WTC11 (cell line): ENCODE measurements around the gene CARMIL3. TPM values are rescaled to one million over a fixed set of nuclear protein-coding genes. Genes with fewer than 3 reads are reported as not detected.
A peak's percentile ranks its signal among the peaks of the same experiment; 100 is the strongest.

ENCODE experiments used
- ATAC-seq: fragments of 200-7000 bp; cut with Tn5 transposase; 2 replicates; pipeline ENCODE4 v1.10.0; 2021; ENCODE audit warnings: mild to moderate bottlenecking, moderate library complexity
- CTCF ChIA-PET: fragments of 300-600 bp; sonication (Branson Sonifier 250); formaldehyde crosslinking; loops from one replicate; lab custom pipeline; 2021; ENCODE audit warnings: antibody characterized with exemption; lab: Charles Lee
- POLR2A ChIA-PET: fragments of 350-600 bp; sonication (Branson Sonifier 250); formaldehyde crosslinking; loops from one replicate; lab custom pipeline; 2021; ENCODE audit warnings: antibody characterized with exemption; lab: Charles Lee
- DNase-seq: peaks from one replicate; pipeline ENCODE4 v3.0.0; 2021; ENCODE audit warnings: low spot score
- H3K27ac Mint-ChIP-seq: 2 replicates; pipeline ENCODE4 v1.8.0; 2021; ENCODE audit warnings: mixed read lengths
- H3K27me3 Mint-ChIP-seq: 2 replicates; pipeline ENCODE4 v1.8.0; 2021; ENCODE audit warnings: low read depth, mild to moderate bottlenecking, moderate library complexity, mixed read lengths
- H3K36me3 Mint-ChIP-seq: 2 replicates; pipeline ENCODE4 v1.8.0; 2021; ENCODE audit warnings: mixed read lengths
- H3K4me1 Mint-ChIP-seq: 2 replicates; pipeline ENCODE4 v1.8.0; 2022; ENCODE audit warnings: mixed read lengths
- H3K4me3 Mint-ChIP-seq: 2 replicates; pipeline ENCODE4 v1.8.0; 2021; ENCODE audit warnings: mild to moderate bottlenecking, moderate library complexity, mixed read lengths
- H3K9me3 Mint-ChIP-seq: 2 replicates; pipeline ENCODE4 v1.8.0; 2021; ENCODE audit warnings: mixed read lengths
- CREB1 ChIP-seq: sonication (generic); formaldehyde crosslinking; IDR thresholded peaks from 2 replicates; pipeline ENCODE4 v1.8.0; 2023; ENCODE audit warnings: mild to moderate bottlenecking, missing genetic modification reagents
- ELF4 ChIP-seq: sonication (generic); formaldehyde crosslinking; IDR thresholded peaks from 2 replicates; pipeline ENCODE4 v1.8.1; 2022; ENCODE audit warnings: low read depth, mild to moderate bottlenecking, moderate library complexity, missing genetic modification reagents
- FOXP1 ChIP-seq: sonication (generic); formaldehyde crosslinking; IDR thresholded peaks from 2 replicates; pipeline ENCODE4 v1.8.0; 2022; ENCODE audit warnings: missing genetic modification reagents, mild to moderate bottlenecking, moderate library complexity, borderline replicate concordance
- GABPB1 ChIP-seq: sonication (generic); formaldehyde crosslinking; IDR thresholded peaks from 2 replicates; pipeline ENCODE4 v1.8.1; 2023; ENCODE audit warnings: mild to moderate bottlenecking, missing genetic modification reagents
- JAZF1 ChIP-seq: fragments of 250-450 bp; sonication (Bioruptor Pico); IDR thresholded peaks from 2 replicates; pipeline ENCODE4 v1.9.0; 2021; ENCODE audit warnings: moderate library complexity, mild to moderate bottlenecking, inconsistent platforms
- RORB ChIP-seq: fragments of 250-450 bp; sonication (Bioruptor Pico); IDR thresholded peaks from 2 replicates; pipeline ENCODE4 v1.9.0; 2021; ENCODE audit warnings: mild to moderate bottlenecking
- ZBTB21 ChIP-seq: sonication (generic); formaldehyde crosslinking; IDR thresholded peaks from 2 replicates; pipeline ENCODE4 v1.8.1; 2023; ENCODE audit warnings: mild to moderate bottlenecking, missing genetic modification reagents, borderline replicate concordance
- ZNF396 ChIP-seq: fragments of 250-450 bp; sonication (Bioruptor Pico); IDR thresholded peaks from 2 replicates; pipeline ENCODE4 v1.8.0; 2021; ENCODE audit warnings: mild to moderate bottlenecking, moderate library complexity, borderline replicate concordance
- total RNA-seq: library from RNA; stranded (reverse); gene quantifications from 3 replicates; pipeline ENCODE4 v1.2.3, GENCODE V29; 2021
- TF ChIP-seq, protein P1 (sequence below): sonication (generic); formaldehyde crosslinking; IDR thresholded peaks from 2 replicates; pipeline ENCODE4 v1.8.1; 2023; ENCODE audit warnings: mild to moderate bottlenecking, missing genetic modification reagents, moderate library complexity
- TF ChIP-seq, protein P2 (sequence below): sonication (generic); formaldehyde crosslinking; IDR thresholded peaks from 2 replicates; pipeline ENCODE4 v1.8.0; 2022; ENCODE audit warnings: mild to moderate bottlenecking, missing genetic modification reagents
- TF ChIP-seq, protein P3 (sequence below): fragments of 250-450 bp; sonication (Bioruptor Pico); IDR thresholded peaks from 2 replicates; pipeline ENCODE4 v2.1.2; 2022; ENCODE audit warnings: mild to moderate bottlenecking, moderate library complexity
- TF ChIP-seq, protein P4 (sequence below): sonication (generic); formaldehyde crosslinking; IDR thresholded peaks from 2 replicates; pipeline ENCODE4 v1.8.0; 2023; ENCODE audit warnings: missing genetic modification reagents, mild to moderate bottlenecking, borderline replicate concordance
- TF ChIP-seq, protein P5 (sequence below): sonication (generic); formaldehyde crosslinking; IDR thresholded peaks from 2 replicates; pipeline ENCODE4 v1.8.0; 2023; ENCODE audit warnings: mild to moderate bottlenecking, missing genetic modification reagents
- TF ChIP-seq, protein P6 (sequence below): sonication (generic); formaldehyde crosslinking; IDR thresholded peaks from 2 replicates; pipeline ENCODE4 v1.8.0; 2022; ENCODE audit warnings: mild to moderate bottlenecking, missing genetic modification reagents
- TF ChIP-seq, protein P7 (sequence below): sonication (generic); formaldehyde crosslinking; IDR thresholded peaks from 2 replicates; pipeline ENCODE4 v1.8.1; 2022; ENCODE audit warnings: missing genetic modification reagents, borderline replicate concordance

The CARMIL3 gene
- total RNA-seq, 1 experiment from 2014 or later, result 13.0 TPM

DNA sequence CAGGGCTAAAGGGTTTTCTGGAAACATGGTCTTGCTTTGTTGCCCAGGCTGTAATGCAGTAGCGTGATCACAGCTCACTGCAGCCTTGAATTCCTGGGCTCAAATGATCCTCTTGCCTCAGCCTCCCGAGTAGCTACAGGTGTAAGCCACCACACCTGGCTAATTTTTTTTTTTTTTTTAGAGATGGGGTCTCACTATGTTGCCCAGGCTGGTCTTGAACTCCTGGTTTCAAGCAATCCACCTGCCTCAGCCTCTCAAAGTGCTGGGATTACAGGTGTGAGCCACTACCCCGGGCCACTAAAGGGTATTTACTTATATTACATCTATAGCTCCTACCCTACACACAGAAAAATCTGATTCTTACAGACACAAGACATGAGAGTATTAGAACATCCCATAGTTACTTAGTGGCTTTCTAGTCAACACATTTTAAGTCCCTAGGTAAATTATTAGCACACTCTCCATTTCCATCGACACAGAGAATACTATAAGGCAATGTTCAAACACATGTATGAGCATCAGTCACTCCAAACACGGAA lies 56.6 kb downstream of the CARMIL3 start:
- no peak; the same call in 1 of the 2 replicates for ATAC-seq
- H3K9me3 Mint-ChIP-seq, result peaks cover 21% of the 10 kb centered on the region
- no peak for DNase-seq
- H3K27ac Mint-ChIP-seq, result no peak overlapping the region
- TF ChIP-seq, protein P1, sequence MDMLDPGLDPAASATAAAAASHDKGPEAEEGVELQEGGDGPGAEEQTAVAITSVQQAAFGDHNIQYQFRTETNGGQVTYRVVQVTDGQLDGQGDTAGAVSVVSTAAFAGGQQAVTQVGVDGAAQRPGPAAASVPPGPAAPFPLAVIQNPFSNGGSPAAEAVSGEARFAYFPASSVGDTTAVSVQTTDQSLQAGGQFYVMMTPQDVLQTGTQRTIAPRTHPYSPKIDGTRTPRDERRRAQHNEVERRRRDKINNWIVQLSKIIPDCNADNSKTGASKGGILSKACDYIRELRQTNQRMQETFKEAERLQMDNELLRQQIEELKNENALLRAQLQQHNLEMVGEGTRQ (CRISPR knock-in tag), result no peak
- TF ChIP-seq, protein P2, sequence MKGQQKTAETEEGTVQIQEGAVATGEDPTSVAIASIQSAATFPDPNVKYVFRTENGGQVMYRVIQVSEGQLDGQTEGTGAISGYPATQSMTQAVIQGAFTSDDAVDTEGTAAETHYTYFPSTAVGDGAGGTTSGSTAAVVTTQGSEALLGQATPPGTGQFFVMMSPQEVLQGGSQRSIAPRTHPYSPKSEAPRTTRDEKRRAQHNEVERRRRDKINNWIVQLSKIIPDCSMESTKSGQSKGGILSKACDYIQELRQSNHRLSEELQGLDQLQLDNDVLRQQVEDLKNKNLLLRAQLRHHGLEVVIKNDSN (CRISPR knock-in tag), result no peak
- TF ChIP-seq, protein P3, sequence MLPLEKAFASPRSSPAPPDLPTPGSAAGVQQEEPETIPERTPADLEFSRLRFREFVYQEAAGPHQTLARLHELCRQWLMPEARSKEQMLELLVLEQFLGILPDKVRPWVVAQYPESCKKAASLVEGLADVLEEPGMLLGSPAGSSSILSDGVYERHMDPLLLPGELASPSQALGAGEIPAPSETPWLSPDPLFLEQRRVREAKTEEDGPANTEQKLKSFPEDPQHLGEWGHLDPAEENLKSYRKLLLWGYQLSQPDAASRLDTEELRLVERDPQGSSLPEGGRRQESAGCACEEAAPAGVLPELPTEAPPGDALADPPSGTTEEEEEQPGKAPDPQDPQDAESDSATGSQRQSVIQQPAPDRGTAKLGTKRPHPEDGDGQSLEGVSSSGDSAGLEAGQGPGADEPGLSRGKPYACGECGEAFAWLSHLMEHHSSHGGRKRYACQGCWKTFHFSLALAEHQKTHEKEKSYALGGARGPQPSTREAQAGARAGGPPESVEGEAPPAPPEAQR, result no peak
- TF ChIP-seq FOXP1 (CRISPR knock-in tag) (no peak), ELF4 (CRISPR knock-in tag) (no peak), ZBTB21 (CRISPR knock-in tag) (no peak)
- ChIA-PET POLR2A (interaction anchor here (0.7 to 3.6 kb wide), 7 partner anchors 13 to 57 kb away, joined by 3 to 13 read pairs (median 6); partner anchors contain the start of genes CARMIL3 and PCK2), CTCF (interaction anchor here (0.6 to 3.8 kb wide), 49 partner anchors 8 to 1130 kb away, joined by 3 to 254 read pairs (median 5); partner anchors contain the start of genes CARMIL3, CHMP4A, CIDEB and CPNE6)
- H3K4me3 Mint-ChIP-seq, result no peak overlapping the region
- H3K27me3 Mint-ChIP-seq, result no peaks in the 10 kb centered on the region; the same call in 1 of the 2 replicates
- H3K36me3 Mint-ChIP-seq, result peaks cover 22% of the 10 kb centered on the region
- peaks cover 5% of the 10 kb centered on the region for H3K4me1 Mint-ChIP-seq

DNA sequence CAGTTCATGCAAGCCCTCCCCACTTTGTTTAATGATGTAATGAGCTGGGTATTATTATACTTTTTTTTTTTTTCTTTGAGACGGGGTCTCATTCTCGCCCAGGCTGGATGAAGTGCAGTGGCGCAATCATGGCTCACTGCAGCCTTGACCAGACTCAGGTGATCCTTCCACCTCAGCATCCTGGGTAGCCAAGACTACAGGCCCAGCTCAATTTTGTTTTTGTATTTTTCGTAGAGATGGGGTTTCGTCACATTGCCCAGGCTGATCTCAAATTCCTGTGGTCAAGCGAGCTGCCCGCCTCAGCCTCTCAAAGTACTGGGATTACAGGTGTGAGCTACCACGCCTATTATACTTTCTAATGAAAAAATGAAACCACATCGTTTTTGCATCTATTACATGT lies 58.3 kb downstream of the CARMIL3 start:
- peaks cover 7% of the 10 kb centered on the region for H3K36me3 Mint-ChIP-seq
- H3K9me3 Mint-ChIP-seq, result peaks cover 7% of the 10 kb centered on the region
- peaks cover 3% of the 10 kb centered on the region; the same call in 1 of the 2 replicates for H3K27me3 Mint-ChIP-seq
- no peak overlapping the region for H3K27ac Mint-ChIP-seq
- peaks cover 5% of the 10 kb centered on the region for H3K4me1 Mint-ChIP-seq
- DNase-seq (no peak), ATAC-seq (no peak)
- ChIA-PET CTCF (interaction anchor here (0.9 to 3.8 kb wide), 12 partner anchors 12 to 224 kb away, joined by 3 to 254 read pairs (median 5); partner anchors contain the start of genes CARMIL3, EMC9, IRF9 and PCK2), POLR2A (interaction anchor here (0.5 to 3.6 kb wide), 6 partner anchors 9 to 441 kb away, joined by 3 to 11 read pairs (median 3); partner anchors contain the start of gene CARMIL3)
- TF ChIP-seq, protein P4, sequence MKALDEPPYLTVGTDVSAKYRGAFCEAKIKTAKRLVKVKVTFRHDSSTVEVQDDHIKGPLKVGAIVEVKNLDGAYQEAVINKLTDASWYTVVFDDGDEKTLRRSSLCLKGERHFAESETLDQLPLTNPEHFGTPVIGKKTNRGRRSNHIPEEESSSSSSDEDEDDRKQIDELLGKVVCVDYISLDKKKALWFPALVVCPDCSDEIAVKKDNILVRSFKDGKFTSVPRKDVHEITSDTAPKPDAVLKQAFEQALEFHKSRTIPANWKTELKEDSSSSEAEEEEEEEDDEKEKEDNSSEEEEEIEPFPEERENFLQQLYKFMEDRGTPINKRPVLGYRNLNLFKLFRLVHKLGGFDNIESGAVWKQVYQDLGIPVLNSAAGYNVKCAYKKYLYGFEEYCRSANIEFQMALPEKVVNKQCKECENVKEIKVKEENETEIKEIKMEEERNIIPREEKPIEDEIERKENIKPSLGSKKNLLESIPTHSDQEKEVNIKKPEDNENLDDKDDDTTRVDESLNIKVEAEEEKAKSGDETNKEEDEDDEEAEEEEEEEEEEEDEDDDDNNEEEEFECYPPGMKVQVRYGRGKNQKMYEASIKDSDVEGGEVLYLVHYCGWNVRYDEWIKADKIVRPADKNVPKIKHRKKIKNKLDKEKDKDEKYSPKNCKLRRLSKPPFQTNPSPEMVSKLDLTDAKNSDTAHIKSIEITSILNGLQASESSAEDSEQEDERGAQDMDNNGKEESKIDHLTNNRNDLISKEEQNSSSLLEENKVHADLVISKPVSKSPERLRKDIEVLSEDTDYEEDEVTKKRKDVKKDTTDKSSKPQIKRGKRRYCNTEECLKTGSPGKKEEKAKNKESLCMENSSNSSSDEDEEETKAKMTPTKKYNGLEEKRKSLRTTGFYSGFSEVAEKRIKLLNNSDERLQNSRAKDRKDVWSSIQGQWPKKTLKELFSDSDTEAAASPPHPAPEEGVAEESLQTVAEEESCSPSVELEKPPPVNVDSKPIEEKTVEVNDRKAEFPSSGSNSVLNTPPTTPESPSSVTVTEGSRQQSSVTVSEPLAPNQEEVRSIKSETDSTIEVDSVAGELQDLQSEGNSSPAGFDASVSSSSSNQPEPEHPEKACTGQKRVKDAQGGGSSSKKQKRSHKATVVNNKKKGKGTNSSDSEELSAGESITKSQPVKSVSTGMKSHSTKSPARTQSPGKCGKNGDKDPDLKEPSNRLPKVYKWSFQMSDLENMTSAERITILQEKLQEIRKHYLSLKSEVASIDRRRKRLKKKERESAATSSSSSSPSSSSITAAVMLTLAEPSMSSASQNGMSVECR, result no peak
- TF ChIP-seq GABPB1, result peak; percentile 29; the same call in 1 of the 2 replicates
- no peak overlapping the region for H3K4me3 Mint-ChIP-seq

DNA sequence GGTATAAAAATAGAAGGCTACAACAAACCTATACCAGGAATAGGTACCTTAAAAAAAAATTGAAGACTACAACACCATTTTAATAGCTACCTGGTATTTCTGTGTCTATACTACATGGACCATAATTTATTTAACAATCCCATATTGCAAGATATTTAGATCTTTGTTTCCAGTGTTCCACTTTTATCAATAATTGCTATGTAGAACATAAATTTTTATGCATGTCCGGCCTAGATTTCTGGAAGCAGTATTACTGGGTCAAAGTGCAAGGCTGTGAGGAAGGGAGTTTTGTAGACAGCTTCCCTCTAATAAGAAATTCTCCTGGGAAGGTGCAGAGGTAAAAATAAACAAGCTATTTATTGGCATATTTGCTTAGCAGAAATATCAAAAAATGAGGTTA lies 58.7 kb downstream of the CARMIL3 start:
- DNase-seq, result no peak
- peaks cover 6% of the 10 kb centered on the region; the same call in 1 of the 2 replicates for H3K36me3 Mint-ChIP-seq
- ATAC-seq, result no peak
- ChIA-PET CTCF (interaction anchor here (0.7 to 3.8 kb wide), 10 partner anchors 17 to 223 kb away, joined by 3 to 254 read pairs (median 5); partner anchors contain the start of genes CARMIL3, EMC9, IRF9 and PCK2), POLR2A (interaction anchor here (0.9 to 3.6 kb wide), 2 partner anchors 41 to 59 kb away, joined by 3 to 11 read pairs; partner anchors contain the start of gene CARMIL3)
- H3K9me3 Mint-ChIP-seq, result peaks cover 4% of the 10 kb centered on the region; the same call in 1 of the 2 replicates
- H3K4me3 Mint-ChIP-seq, result no peak overlapping the region
- H3K27ac Mint-ChIP-seq, result no peak overlapping the region
- peaks cover 9% of the 10 kb centered on the region for H3K4me1 Mint-ChIP-seq
- H3K27me3 Mint-ChIP-seq, result peaks cover 4% of the 10 kb centered on the region; the same call in 1 of the 2 replicates
- TF ChIP-seq, protein P5, sequence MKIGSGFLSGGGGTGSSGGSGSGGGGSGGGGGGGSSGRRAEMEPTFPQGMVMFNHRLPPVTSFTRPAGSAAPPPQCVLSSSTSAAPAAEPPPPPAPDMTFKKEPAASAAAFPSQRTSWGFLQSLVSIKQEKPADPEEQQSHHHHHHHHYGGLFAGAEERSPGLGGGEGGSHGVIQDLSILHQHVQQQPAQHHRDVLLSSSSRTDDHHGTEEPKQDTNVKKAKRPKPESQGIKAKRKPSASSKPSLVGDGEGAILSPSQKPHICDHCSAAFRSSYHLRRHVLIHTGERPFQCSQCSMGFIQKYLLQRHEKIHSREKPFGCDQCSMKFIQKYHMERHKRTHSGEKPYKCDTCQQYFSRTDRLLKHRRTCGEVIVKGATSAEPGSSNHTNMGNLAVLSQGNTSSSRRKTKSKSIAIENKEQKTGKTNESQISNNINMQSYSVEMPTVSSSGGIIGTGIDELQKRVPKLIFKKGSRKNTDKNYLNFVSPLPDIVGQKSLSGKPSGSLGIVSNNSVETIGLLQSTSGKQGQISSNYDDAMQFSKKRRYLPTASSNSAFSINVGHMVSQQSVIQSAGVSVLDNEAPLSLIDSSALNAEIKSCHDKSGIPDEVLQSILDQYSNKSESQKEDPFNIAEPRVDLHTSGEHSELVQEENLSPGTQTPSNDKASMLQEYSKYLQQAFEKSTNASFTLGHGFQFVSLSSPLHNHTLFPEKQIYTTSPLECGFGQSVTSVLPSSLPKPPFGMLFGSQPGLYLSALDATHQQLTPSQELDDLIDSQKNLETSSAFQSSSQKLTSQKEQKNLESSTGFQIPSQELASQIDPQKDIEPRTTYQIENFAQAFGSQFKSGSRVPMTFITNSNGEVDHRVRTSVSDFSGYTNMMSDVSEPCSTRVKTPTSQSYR (CRISPR knock-in tag), result no peak
- TF ChIP-seq CREB1 (CRISPR knock-in tag) (no peak), ZNF396 (CRISPR knock-in tag) (no peak), JAZF1 (CRISPR knock-in tag) (no peak), RORB (CRISPR knock-in tag) (no peak)
- TF ChIP-seq, protein P6, sequence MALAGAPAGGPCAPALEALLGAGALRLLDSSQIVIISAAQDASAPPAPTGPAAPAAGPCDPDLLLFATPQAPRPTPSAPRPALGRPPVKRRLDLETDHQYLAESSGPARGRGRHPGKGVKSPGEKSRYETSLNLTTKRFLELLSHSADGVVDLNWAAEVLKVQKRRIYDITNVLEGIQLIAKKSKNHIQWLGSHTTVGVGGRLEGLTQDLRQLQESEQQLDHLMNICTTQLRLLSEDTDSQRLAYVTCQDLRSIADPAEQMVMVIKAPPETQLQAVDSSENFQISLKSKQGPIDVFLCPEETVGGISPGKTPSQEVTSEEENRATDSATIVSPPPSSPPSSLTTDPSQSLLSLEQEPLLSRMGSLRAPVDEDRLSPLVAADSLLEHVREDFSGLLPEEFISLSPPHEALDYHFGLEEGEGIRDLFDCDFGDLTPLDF, result no peak
- TF ChIP-seq, protein P7, sequence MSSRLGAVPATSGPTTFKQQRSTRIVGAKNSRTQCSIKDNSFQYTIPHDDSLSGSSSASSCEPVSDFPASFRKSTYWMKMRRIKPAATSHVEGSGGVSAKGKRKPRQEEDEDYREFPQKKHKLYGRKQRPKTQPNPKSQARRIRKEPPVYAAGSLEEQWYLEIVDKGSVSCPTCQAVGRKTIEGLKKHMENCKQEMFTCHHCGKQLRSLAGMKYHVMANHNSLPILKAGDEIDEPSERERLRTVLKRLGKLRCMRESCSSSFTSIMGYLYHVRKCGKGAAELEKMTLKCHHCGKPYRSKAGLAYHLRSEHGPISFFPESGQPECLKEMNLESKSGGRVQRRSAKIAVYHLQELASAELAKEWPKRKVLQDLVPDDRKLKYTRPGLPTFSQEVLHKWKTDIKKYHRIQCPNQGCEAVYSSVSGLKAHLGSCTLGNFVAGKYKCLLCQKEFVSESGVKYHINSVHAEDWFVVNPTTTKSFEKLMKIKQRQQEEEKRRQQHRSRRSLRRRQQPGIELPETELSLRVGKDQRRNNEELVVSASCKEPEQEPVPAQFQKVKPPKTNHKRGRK (CRISPR knock-in tag), result no peak
- TF ChIP-seq, protein P1 (CRISPR knock-in tag), result no peak
